Spinal cord (tissue), 10 donors: Measurements from ENCODE around the gene TMEM40. TPM values are rescaled to one million over a fixed set of nuclear protein-coding genes. Genes with fewer than 3 reads are reported as not detected.

Source experiments
- DNase-seq, 6 donors: peaks; one replicate each; pipeline versions ENCODE4 v3.0.0 to v3.0.0-alpha.2; 2013 to 2015; ENCODE audit warnings: low spot score in 6 of 6, low read depth in 4 of 6
- H3K27ac ChIP-seq: one replicate; pipeline ENCODE4 v1.5.1; 2013; ENCODE audit warnings: low read depth, low read length, control low read depth
- H3K27me3 ChIP-seq: one replicate; pipeline ENCODE4 v1.6.1; 2013; ENCODE audit warnings: low read length; ENCODE audit not compliant: control insufficient read depth, insufficient read depth
- H3K36me3 ChIP-seq: one replicate; pipeline ENCODE4 v1.6.1; 2013; ENCODE audit warnings: low read length; ENCODE audit not compliant: control insufficient read depth, insufficient read depth
- H3K4me1 ChIP-seq: one replicate; pipeline ENCODE4 v1.6.1; 2013; ENCODE audit warnings: low read length; ENCODE audit not compliant: control insufficient read depth, insufficient read depth
- H3K4me3 ChIP-seq: one replicate; pipeline ENCODE4 v1.5.1; 2013; ENCODE audit warnings: low read depth, low read length, control low read depth
- H3K9me3 ChIP-seq: one replicate; pipeline ENCODE4 v1.6.1; 2013; ENCODE audit warnings: low read length; ENCODE audit not compliant: control insufficient read depth, insufficient read depth
- WGBS: methylation state at CpG from one replicate; pipeline ENCODE4 v1.1.5; 2013; ENCODE audit warnings: missing lambda C conversion rate; ENCODE audit not compliant: insufficient coverage; 5-methylcytosine and 5-hydroxymethylcytosine counted together
- polyA plus RNA-seq, 2 donors: library from polyadenylated mRNA; unstranded; fragments of 120-200 nt; gene quantifications; one replicate each; pipeline ENCODE4 v1.2.1, GENCODE V29; 2013; ENCODE audit not compliant: insufficient read length in 2 of 2
- total RNA-seq, 2 donors: library from RNA; depleted of rRNA in 1 of 2; stranded (reverse); fragments of 120-200 nt in 1 of 2; fragments of >200 nt in 1 of 2; gene quantifications; one replicate each; pipeline versions ENCODE4 v1.2.3 to v1.2.4, GENCODE V29; 2013 to 2014
- donor health status: healthy.

TMEM40 gene
- total and polyA plus RNA-seq, 4 donors: 0.20 to 0.50 (median 0.44) TPM; not detected in 1

GRCh38 chr3:12692444-12692843, 66.6 kb downstream of the TMEM40 start:
- Histone ChIP-seq H3K36me3 (no peaks in the 10 kb centered on the region), H3K9me3 (no peaks in the 10 kb centered on the region), H3K27me3 (no peaks in the 10 kb centered on the region), H3K4me1 (peaks cover 4% of the 10 kb centered on the region), H3K27ac (no peak overlapping the region), H3K4me3 (no peak overlapping the region)
- DNase-seq: no peak
- 80% methylated on average over 1 of the region's 8 CpGs for WGBS

- H3K27ac ChIP-seq: no peak overlapping the region
- whole genome bisulfite sequencing: 93% methylated on average over 6 of the region's 11 CpGs
- H3K4me1 ChIP-seq: peaks cover 4% of the 10 kb centered on the region
- H3K27me3 ChIP-seq: no peaks in the 10 kb centered on the region
- no peak for DNase-seq
- H3K36me3 ChIP-seq: no peaks in the 10 kb centered on the region
- no peak overlapping the region for H3K4me3 ChIP-seq
- no peaks in the 10 kb centered on the region for H3K9me3 ChIP-seq
Measured at GRCh38 chr3:12689997-12690711, 68.9 kb downstream of the TMEM40 start.

GRCh38 chr3:12687948-12688347, 71.1 kb downstream of the TMEM40 start:
- no peak overlapping the region for H3K27ac ChIP-seq
- no peak overlapping the region for H3K4me3 ChIP-seq
- WGBS: 72% methylated on average over 2 of the region's 4 CpGs
- no peaks in the 10 kb centered on the region for H3K27me3 ChIP-seq
- H3K4me1 ChIP-seq: no peaks in the 10 kb centered on the region
- no peaks in the 10 kb centered on the region for H3K9me3 ChIP-seq
- no peaks in the 10 kb centered on the region for H3K36me3 ChIP-seq
- no peak for DNase-seq

GRCh38 chr3:12686096-12686495, 73.0 kb downstream of the TMEM40 start:
- DNase-seq: no peak
- Histone ChIP-seq H3K4me1 (no peaks in the 10 kb centered on the region), H3K4me3 (no peak overlapping the region), H3K9me3 (no peaks in the 10 kb centered on the region), H3K36me3 (no peaks in the 10 kb centered on the region), H3K27me3 (no peaks in the 10 kb centered on the region), H3K27ac (no peak overlapping the region)
- 100% methylated on average over 1 of the region's 3 CpGs for WGBS

Other genes with a start within 250 kb of the TMEM40 start
- under 1 TPM in 1 of 2 donors, not detected in 1; 0.20 TPM for gene MKRN2OS, start 213.8 kb downstream of the TMEM40 start, total RNA-seq
- 1 to 10 TPM; 1.4 to 3.6 TPM for gene MKRN2OS, start 213.8 kb downstream of the TMEM40 start, polyA plus RNA-seq
- gene MKRN2, start 202.2 kb downstream of the TMEM40 start, total RNA-seq: 10 to 100 TPM; 32.1 to 34.1 TPM
- gene MKRN2, start 202.2 kb downstream of the TMEM40 start, polyA plus RNA-seq: 10 to 100 TPM; 31.5 to 32.1 TPM
- 100 to 1,000 TPM; 113 to 129 TPM for gene RAF1, start 95.1 kb downstream of the TMEM40 start, total RNA-seq
- gene RAF1, start 95.1 kb downstream of the TMEM40 start, polyA plus RNA-seq: 100 to 1,000 TPM; 109 to 135 TPM
- gene CAND2, start 37.4 kb upstream of the TMEM40 start, total RNA-seq: 10 to 100 TPM; 10.3 TPM
- gene CAND2, start 37.4 kb upstream of the TMEM40 start, polyA plus RNA-seq: 10 to 100 TPM; 16.3 to 21.2 TPM
- 1,000 to 10,000 TPM; 1,237 to 2,331 TPM for gene RPL32, start 82.3 kb upstream of the TMEM40 start, total RNA-seq
- 1,000 to 10,000 TPM; 1,615 to 1,654 TPM for gene RPL32, start 82.3 kb upstream of the TMEM40 start, polyA plus RNA-seq